Epithelial cell of prostate (primary cell): Measurements from ENCODE around the gene HRC.
"Not testable (repeated sequence)": the region's sequence is repeated elsewhere in the genome, so short reads cannot be mapped to it uniquely, and the experiment has no call there.

Experiments used
- DNase-seq: peaks from one replicate; pipeline ENCODE4 v3.0.0-alpha.2; 2011; ENCODE audit warnings: low read depth, low spot score
- H3K27ac ChIP-seq: fragments of 450-650 bp; 2 replicates; pipeline ENCODE4 v1.5.1; 2017; ENCODE audit warnings: mild to moderate bottlenecking

Gene HRC

GRCh38 chr19:49155005-49155819 lies at the start of gene HRC:
HRC (minus strand) TSS chr19:49155396; CDS start chr19:49155237, 159 bp downstream.
- no peak for DNase-seq
- no peak within 1 kb of the TSS for H3K27ac ChIP-seq

- H3K27ac ChIP-seq = peak overlapping the region; percentile 18
- DNase-seq = no peak
These were observed 45.8 kb upstream of the HRC start for GRCh38 chr19:49201042-49201441.

- H3K27ac ChIP-seq = peak overlapping the region; percentile 18
- DNase-seq = no peak
These were observed 45.2 kb upstream of the HRC start for GRCh38 chr19:49200238-49200862.

- no peak for DNase-seq
- no peak overlapping the region for H3K27ac ChIP-seq
These were observed 41.5 kb upstream of the HRC start for GRCh38 chr19:49196527-49197240.

- no peak overlapping the region for H3K27ac ChIP-seq
- no peak for DNase-seq
These were observed 39.2 kb upstream of the HRC start for GRCh38 chr19:49194408-49194807.

GRCh38 chr19:49193822-49194394 lies 38.7 kb upstream of the HRC start:
- no peak overlapping the region for H3K27ac ChIP-seq
- DNase-seq = no peak

GRCh38 chr19:49190781-49191180 lies 35.6 kb upstream of the HRC start:
- no peak for DNase-seq
- no peak overlapping the region for H3K27ac ChIP-seq

- DNase-seq = no peak
- H3K27ac ChIP-seq = no peak overlapping the region
These were observed 34.1 kb upstream of the HRC start for GRCh38 chr19:49189259-49189658.

GRCh38 chr19:49188626-49189200 lies 33.5 kb upstream of the HRC start:
- H3K27ac ChIP-seq = no peak overlapping the region
- DNase-seq = no peak

- no peak for DNase-seq
- no peak overlapping the region for H3K27ac ChIP-seq
These were observed 30.9 kb upstream of the HRC start for GRCh38 chr19:49186108-49186507.

GRCh38 chr19:49182848-49183375 lies 27.7 kb upstream of the HRC start:
- no peak for DNase-seq

GRCh38 chr19:49182010-49182847 lies 27.0 kb upstream of the HRC start:
- H3K27ac ChIP-seq, DNase-seq: not testable (repeated sequence)

More at GRCh38 chr19:49182848-49183375, 27.7 kb upstream of the HRC start:
- H3K27ac ChIP-seq = no peak overlapping the region

- H3K27ac ChIP-seq = no peak overlapping the region
- DNase-seq = no peak
These were observed 25.5 kb upstream of the HRC start for GRCh38 chr19:49180659-49181058.

GRCh38 chr19:49173198-49173597 lies 18.0 kb upstream of the HRC start:
- H3K27ac ChIP-seq = no peak overlapping the region
- no peak for DNase-seq

- DNase-seq = no peak
- H3K27ac ChIP-seq = no peak overlapping the region
These were observed 13.2 kb upstream of the HRC start for GRCh38 chr19:49168421-49168820.

- H3K27ac ChIP-seq = no peak overlapping the region
- no peak for DNase-seq
These were observed 12.7 kb upstream of the HRC start for GRCh38 chr19:49167857-49168409.

- no peak for DNase-seq
These were observed 10.7 kb upstream of the HRC start for GRCh38 chr19:49165865-49166301.

GRCh38 chr19:49165111-49165750 lies 10.0 kb upstream of the HRC start:
- no peak for DNase-seq
- H3K27ac ChIP-seq = no peak overlapping the region

More at GRCh38 chr19:49165865-49166301, 10.7 kb upstream of the HRC start:
- H3K27ac ChIP-seq = no peak overlapping the region
